ACHN (cell line): ENCODE data around the gene ABCA7.
A peak's percentile ranks its signal among the peaks of the same experiment; 100 is the strongest.

Source experiments
- DNase-seq: peaks from one replicate; pipeline ENCODE4 v3.0.0-alpha.2; 2015
- in situ Hi-C: cut with HindIII; loops from 2 replicates; pipeline ENCODE4 v1.10.0; 2017; ENCODE audit warnings: low sequenced_read_pairs, low pct_ligation_motif_present, low pct_unique_long_range_greater_than_20kb

Gene ABCA7

DNA sequence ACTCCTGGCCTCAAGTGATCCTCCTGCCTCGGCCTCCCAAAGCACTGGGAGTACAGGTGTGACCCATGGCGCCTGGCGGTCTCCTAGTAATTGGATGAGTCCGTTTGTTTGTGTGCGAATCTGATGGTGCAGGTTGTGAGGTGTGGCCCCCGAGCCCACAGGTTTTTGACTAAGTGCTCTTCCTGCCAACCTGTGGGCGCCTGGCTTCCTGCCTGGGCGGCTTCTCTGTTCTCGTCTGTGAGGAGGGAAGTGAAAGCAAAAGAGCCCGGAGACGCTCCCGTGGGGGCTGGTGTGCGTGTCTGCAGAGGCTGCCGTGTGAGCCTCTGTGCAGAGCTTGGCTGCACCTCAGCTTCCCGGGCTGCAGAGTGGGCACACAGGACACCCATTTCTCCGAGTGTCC, 37.0 kb downstream of the ABCA7 start:
- no peak for DNase-seq
- in situ Hi-C loops = no loop called here

DNA sequence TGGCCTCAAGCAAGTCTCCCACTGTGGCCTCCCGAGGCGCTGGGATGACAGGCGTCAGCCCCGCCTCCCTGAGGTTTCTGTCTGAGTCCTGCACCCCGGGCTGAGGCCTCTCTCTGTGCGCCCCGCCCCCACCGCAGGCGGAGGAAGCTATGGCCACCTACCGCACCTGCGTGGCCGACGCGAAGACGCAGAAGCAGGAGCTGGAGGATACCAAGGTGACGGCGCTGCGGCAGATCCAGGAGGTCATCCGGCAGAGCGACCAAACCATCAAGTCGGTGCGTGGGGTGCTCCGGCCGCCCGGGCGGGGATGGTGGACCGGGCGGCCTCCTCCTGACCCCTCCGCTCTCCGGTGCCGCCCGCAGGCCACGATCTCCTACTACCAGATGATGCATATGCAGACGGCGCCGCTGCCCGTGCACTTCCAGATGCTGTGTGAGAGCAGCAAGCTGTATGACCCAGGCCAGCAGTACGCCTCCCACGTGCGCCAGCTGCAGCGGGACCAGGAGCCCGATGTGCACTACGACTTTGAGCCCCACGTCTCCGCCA, 39.7 kb downstream of the ABCA7 start:
- in situ Hi-C loops = no loop called here
- DNase-seq = no peak

- in situ Hi-C loops = no loop called here
- DNase-seq = no peak
Measured at GRCh38 chr19:1080360-1081161, 40.7 kb downstream of the ABCA7 start.

- no peak for DNase-seq
- in situ Hi-C loops = no loop called here
Measured at GRCh38 chr19:1081301-1082164, 41.6 kb downstream of the ABCA7 start.

DNA sequence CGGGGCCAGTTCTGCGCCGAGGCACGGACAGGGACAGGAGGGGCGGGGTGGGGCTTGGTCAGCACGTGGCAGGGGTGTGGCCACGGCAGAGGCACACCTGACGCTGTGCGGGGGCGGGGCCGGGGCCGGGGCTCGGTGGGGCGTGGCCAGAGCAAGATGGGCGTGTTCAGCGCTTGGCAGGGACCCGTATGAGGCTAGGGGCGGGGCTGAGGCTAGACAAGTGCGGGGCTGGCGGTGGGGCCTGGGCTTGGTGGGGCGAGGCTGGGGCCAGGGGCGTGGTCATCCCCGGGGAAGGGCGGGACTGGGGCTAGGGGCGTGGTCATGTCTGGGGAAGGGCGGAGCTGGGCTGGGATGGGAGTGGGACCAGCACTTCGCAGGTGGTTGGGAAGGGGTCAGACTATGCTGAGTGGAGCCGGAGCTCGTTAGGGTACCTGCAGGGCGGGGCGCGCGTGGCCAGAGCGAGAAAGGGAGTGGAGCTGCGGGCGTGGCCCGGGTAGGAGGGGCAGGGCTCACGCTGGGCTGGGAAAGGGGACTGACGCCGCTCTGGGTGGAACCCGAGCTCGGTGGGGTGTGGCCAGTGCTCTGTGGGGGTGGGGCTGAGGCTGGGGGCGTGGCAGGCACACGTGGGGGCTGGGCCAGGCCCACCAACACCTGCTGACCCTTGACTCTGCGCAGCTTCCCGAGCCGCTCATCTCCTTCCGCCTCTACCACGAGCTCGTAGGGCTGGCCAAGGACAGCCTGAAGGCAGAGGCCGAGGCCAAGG, 42.4 kb downstream of the ABCA7 start:
- in situ Hi-C loops = no loop called here
- peak; percentile 65 for DNase-seq

DNA sequence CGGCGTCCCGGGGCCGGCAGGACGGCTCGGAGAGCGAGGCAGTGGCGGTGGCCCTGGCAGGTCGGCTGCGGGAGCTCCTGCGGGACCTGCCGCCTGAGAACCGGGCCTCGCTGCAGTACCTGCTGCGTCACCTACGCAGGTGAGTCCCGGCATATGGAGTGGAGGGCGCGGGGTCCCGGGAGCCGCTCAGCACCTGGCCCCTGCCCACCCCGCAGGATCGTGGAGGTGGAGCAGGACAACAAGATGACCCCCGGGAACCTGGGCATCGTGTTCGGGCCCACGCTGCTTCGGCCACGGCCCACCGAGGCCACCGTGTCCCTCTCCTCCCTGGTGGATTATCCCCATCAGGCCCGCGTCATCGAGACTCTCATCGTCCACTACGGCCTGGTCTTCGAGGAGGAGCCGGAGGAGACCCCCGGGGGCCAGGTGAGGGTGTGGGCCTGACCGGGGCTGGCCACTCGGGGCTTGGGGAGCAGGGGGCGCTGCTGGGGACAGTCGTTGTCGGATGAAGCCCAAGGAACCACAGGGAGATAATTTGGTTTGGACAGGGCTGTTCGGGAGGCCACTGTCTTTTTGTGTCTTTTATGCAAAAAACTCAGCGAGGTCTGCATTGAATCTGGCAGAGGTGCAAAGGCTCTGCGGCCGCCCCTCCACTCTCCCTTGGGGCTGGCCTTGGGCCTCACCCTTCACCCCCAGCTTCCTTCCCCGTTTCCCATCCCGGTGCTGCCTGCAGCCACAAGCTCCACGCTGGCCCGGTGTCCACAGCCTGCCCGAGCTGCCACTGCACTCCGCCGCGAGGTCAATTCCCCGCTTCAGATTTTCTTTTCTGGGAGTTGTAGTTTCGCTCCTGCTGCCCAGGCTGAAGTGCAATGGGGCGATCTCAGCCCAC, 43.3 kb downstream of the ABCA7 start:
- DNase-seq = no peak
- in situ Hi-C loops = no loop called here

DNA sequence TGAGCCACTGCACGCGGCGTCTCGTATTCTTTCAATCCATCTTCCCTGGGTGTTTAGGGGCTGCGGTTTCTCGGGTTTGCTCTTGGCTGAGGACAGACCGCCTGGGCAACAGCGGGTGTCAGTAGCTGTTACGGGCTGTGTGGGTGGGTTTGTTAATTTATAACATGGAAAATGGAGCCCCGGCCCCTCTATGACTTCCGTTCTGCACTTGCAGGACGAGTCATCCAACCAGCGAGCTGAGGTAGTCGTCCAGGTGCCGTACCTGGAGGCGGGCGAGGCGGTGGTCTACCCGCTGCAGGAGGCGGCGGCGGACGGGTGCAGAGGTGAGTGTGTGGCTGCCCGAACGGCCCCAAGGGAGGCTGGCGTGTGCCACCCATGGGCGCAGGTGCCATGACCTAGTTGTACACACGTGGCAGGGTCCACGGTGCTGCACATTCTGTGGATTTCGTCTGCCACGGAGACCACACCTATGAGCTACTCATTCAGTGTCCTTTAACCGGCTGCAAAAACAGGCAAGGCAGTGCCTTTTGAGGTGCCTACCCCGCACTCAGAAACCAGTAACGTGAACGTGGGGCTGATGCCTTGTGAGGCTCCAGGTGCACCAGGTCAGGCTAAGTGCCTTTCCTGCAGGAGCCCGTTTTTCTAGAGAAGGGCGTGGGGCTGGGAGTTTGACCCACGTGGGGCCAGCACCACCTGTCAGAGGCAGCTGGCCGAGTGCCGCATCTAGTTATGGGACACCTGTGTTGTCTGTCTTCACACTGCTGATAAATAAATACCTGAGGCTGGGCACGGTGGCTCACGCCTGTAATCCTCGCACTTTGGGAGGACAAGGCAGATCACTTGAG, 44.3 kb downstream of the ABCA7 start:
- in situ Hi-C loops = no loop called here
- DNase-seq = peak; percentile 36

DNA sequence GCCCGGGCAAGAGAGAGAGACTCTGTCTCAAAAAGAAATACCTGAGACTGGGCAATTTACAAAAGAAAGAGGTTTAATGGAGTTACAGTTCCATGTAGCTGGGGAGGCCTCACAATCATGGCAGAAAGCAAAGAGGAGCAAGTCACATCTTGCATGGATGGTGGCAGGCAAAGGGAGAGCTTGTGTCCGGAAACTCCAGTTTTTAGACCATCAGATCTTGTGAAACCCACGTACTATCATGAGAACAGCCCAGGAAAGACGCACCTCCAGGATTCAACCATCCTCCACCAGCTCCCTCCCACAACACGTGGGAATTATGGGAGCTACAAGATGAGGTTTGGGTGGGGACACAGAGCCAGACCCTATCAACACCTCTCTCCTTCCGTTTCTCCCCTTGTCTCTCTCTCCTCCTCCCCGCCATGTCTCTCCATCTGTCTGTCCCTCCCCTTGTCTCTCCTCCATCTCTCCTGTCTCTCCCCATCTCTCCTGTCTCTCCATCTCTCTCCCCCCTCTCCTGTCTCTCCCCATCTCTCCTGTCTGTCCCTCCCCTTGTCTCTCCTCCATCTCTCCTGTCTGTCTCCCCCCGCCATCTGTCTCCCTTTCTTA, 45.2 kb downstream of the ABCA7 start:
- in situ Hi-C loops = no loop called here
- DNase-seq = no peak

GRCh38 chr19:1085676-1086442, 46.0 kb downstream of the ABCA7 start:
- DNase-seq = no peak
- in situ Hi-C loops = no loop called here

GRCh38 chr19:1086613-1087012, 46.7 kb downstream of the ABCA7 start:
- DNase-seq = no peak
- in situ Hi-C loops = no loop called here

DNA sequence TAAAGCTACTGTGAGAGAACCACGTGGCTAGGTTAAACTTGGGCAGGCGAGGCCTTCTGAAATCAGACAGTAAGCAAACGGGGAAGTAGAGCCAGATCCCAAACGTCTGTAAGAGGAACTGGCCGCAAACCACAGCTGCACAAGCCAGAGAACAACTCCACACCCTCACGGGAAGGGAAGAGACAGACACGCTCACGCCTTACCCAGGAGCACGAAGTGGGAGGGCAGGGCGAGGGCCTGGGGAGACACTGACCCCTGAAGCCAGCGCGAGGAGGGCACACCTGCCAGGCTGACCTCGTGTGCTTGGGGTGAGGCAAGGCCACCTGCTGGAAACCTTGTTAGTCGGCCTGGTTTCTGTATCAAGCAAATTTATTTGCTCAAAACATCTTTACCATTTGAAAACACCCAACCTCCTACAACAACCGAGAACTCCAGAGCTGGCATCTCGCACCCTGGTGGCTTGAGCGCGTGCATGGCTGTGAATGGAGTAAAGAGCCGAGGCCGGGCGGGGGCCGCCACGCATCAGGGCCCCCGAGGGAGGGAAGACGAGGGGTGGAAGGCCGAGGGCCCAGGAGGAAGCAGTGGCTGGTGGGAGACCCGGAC, 48.0 kb downstream of the ABCA7 start:
- in situ Hi-C loops = no loop called here
- no peak for DNase-seq

DNA sequence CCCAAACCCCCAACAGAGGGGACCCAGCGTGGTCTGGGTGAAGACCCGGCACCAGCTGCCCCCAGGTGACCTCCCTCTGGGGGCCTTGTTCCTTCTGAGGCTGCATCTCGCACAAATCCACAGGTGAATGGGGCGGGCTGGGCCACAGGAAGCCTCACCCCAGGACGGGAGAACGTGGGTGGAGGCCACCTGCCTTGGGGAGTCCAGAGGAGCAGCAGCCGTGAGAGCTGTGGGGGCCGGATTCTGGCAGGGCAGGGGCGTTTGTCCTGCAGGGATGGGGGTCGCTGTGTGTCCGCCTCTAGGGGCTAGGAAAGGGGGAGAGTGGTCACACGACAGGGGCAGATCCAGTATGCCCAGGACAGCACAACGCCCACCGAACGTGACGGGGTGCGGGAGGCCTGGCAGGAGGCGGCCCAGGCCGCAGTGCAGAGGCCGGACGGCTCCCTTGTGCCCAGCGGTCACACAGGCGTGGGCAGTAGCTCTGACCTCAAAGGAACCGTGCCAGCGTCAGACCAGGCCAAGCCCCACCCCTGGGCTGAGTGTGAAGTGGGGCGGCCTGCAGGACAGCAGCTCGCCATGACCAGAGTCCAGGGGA, 48.6 kb downstream of the ABCA7 start:
- in situ Hi-C loops = no loop called here
- no peak for DNase-seq

GRCh38 chr19:1089126-1089771, 49.3 kb downstream of the ABCA7 start:
- no peak for DNase-seq
- in situ Hi-C loops = no loop called here

- in situ Hi-C loops = no loop called here
- DNase-seq = no peak
Measured at GRCh38 chr19:1089891-1090290, 50.0 kb downstream of the ABCA7 start.
